IPS-NIHi7 (cell line): ENCODE results near the gene PRUNE2.

Source experiments
- DNase-seq: peaks from one replicate; pipeline ENCODE4 v3.0.0; 2012; ENCODE audit warnings: mixed read lengths; ENCODE audit errors: extremely low spot score

The PRUNE2 gene

DNA sequence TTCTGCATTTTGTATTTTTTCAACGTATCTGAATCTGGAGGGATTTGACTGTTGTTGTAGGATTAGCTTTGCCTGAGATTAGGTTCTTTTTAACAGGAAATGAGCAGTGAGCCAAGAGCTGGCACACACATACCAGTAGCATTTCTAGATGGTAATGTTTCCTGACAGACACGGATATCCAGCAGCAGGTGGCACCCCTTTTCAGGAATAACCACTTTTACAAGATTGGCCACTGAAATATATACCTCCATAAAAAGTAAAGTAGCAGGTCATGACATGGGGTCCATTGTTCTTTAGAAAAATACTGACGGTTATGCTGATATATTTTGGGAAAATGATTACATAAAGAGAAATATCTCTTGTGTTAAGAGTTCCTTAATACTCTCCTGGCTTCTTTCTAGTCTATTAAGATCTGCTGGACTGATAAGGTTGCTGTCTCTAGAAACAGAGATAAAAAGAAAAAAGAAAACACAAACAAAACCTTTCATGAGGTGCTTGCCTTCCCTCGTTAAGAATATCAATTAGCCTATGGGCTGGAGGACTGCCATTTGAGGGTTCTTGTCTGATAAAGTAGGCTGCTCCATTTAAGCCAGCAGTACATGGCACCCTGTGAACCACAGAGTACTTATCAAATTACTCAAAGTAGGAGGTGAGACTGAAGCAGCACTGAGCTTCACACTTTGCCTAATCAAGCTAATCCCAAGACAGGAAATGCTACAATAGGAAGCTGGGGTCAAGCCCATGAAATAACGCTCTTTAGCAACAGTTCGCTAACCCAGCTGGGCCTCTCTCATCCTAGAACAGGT lies 243.2 kb downstream of the PRUNE2 start:
- peak; percentile 16 for DNase-seq

- DNase-seq, result peak; percentile 70
Observed at GRCh38 chr9:76658510-76659231, 247.2 kb downstream of the PRUNE2 start.

GRCh38 chr9:76657265-76657664 lies 248.6 kb downstream of the PRUNE2 start:
- DNase-seq, result no peak

- DNase-seq, result no peak
Observed at GRCh38 chr9:76655971-76656370, 249.9 kb downstream of the PRUNE2 start.

GRCh38 chr9:76655121-76655541 lies 250.8 kb downstream of the PRUNE2 start:
- DNase-seq, result no peak

DNA sequence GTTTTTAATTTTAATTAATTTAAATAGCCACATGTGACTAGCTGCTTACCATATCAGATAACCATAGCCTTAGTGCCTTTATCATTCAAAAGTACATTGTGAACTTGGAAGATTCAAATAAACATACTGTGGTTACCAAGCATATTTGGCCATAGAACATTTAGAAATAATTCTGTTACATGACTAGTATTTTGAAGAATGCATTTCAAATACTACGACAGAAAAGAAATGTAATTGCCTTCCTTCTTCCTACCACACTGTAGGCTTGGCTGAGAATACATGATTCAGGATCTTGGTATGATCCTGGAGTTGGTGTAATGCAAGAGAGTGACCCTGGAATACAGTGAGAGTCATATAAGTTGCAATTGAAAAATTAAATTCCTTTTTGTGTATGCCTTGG lies 251.3 kb downstream of the PRUNE2 start:
- DNase-seq, result no peak

GRCh38 chr9:76654051-76654461 lies 251.9 kb downstream of the PRUNE2 start:
- no peak for DNase-seq

DNA sequence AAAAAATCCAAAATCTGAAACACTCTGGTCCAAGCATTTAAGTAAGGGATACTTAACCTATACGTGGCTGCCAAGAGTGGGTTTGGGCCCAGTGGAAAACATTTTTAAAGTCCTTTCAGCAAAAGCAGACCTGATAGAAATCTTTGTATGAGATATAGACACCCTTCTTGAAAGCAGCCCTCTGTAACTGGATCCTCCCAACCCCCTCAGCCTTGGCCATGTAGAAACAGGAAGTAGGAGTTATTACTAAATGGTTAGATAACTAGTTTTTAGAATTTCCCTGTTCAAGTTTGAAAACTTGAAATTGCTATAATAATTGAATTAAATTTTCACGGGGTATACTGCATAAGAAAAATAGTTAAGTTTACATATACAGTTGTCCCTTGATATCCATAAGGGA lies 253.0 kb downstream of the PRUNE2 start:
- no peak for DNase-seq

- DNase-seq, result no peak
Observed at GRCh38 chr9:76651119-76651705, 254.7 kb downstream of the PRUNE2 start.

GRCh38 chr9:76650692-76651091 lies 255.2 kb downstream of the PRUNE2 start:
- DNase-seq, result peak; percentile 43

DNA sequence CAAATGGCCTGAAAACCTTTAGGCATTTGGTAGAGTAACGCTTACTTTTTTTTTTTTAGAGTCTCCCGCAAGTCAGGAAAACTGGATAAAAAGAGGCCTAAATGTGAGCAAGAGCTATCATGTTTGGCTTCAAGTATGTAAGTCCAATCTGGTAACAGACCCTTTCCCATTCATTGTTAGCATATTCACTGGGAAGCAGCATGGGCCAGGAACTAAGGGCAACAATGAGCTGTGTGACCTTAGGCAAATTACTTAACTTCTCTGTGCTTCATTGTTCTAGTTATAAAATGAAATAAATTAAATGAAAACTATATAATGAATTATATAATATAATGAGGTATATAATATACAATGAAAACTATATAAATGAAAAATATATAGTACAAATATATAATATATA lies 256.0 kb downstream of the PRUNE2 start:
- no peak for DNase-seq

GRCh38 chr9:76646249-76646648 lies 259.7 kb downstream of the PRUNE2 start:
- DNase-seq, result no peak

- DNase-seq, result no peak
Observed at GRCh38 chr9:76644647-76645250, 261.2 kb downstream of the PRUNE2 start.

- no peak for DNase-seq
Observed at GRCh38 chr9:76644171-76644570, 261.7 kb downstream of the PRUNE2 start.

GRCh38 chr9:76643399-76644117 lies 262.4 kb downstream of the PRUNE2 start:
- DNase-seq, result no peak

DNA sequence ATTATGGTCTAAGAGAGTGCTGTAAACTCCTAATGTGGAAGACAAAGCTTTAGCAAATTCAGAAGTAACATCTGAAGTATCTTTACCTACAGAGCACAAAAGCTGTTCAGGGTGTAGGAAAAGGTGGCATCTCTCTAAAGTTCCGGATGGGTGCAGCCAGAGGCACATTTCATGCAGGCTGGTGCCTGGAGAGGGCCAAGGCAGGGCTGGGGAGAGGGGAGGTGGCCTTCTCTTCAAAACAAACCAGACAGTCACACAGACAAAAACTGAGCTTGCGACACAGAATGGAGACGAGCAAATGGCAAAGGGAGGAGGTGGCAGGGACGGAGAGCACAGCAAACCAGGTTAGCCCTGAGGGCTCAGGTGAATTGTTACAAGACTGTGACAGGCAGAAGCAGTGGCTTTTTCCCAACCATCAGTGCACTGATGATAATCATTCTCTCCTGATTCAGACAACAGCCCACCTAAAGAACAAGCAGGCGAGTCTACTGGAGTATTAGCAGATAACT lies 263.2 kb downstream of the PRUNE2 start:
- no peak for DNase-seq

DNA sequence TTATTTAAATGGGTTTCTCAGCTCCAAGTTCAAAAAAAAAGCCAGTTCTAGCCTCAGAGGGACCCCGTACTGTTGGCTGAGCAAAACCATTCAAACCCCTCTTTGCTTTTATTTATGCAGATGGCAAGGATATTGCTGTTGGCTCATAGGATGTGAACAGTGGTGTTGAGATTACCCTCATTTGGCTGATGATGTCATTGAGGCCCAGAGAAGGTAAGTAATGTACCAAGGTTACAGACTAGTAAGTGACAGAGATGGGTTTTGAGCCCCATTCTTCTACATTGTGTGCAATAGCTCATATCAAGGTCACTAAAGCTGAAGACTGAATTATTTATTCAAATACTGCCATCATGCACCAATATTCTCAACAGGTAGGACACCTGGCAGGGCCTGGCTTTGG lies 263.8 kb downstream of the PRUNE2 start:
- no peak for DNase-seq

DNA sequence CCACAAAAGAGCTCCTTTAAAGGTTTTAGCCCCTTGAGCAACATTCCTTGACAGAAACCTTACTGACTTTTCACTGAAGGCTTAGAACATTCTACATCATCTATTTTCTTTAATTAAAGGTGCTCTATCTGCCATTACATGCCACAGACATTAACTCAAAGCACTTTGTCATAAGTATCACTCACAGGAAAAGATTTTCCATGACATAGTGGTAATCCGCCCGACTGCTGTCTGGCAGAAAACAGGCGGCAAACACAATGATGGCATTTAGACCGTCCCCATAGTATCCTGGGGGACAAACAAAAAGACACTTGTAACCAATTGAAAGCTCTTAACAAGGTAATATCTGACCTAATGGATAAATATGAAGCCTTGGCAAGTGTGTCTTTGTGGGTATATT lies 267.9 kb downstream of the PRUNE2 start:
- no peak for DNase-seq

- no peak for DNase-seq
Observed at GRCh38 chr9:76637416-76637815, 268.5 kb downstream of the PRUNE2 start.

DNA sequence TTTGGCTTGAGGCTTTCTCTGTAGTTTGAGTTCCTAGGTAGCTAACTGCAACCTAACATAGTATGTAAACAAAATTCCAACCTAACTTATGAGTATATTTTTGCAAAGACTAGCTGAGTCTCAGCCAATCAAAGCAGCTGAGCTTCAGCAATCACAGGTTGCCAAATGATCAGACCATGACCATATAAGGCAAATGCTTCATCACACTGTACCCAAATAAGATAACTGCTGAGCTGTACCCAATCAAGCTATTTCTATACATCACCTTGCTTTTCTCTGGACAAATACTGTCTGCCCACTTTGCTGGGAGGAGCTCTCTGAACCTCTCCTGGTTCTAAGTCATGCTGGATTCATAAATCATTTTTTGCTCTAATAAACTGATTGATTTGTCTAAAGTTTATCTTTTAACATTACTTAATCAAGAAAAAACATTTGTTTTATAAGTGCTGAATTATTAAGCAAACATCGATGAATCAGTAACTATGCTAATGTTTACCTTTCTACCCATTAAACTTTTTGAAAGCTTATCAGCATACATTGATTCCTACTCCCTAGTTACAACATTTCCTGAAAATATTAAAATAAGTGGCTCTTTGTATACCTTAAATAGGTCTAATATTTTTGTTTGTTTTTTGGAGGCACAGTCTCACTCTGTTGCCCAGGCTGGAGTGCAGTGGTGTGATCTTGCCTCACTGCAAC lies 271.4 kb downstream of the PRUNE2 start:
- DNase-seq, result no peak

- DNase-seq, result no peak
Observed at GRCh38 chr9:76630916-76631315, 275.0 kb downstream of the PRUNE2 start.
